Mucosa of gallbladder (tissue), 1 donor: Measurements from ENCODE around the gene GCHFR. TPM values are rescaled to one million over a fixed set of nuclear protein-coding genes. Genes with fewer than 3 reads are reported as not detected.

Experiments used
- DNase-seq: peaks from one replicate; pipeline ENCODE4 v3.0.0-alpha.2; 2020; ENCODE audit warnings: low spot score
- total RNA-seq: library from RNA; stranded (reverse); gene quantifications from one replicate; pipeline ENCODE4 v1.2.1, GENCODE V29; 2021
- donor health status: DM: no; HTN: no; CAD: no.

The GCHFR gene
- 33.1 TPM for total RNA-seq

DNA sequence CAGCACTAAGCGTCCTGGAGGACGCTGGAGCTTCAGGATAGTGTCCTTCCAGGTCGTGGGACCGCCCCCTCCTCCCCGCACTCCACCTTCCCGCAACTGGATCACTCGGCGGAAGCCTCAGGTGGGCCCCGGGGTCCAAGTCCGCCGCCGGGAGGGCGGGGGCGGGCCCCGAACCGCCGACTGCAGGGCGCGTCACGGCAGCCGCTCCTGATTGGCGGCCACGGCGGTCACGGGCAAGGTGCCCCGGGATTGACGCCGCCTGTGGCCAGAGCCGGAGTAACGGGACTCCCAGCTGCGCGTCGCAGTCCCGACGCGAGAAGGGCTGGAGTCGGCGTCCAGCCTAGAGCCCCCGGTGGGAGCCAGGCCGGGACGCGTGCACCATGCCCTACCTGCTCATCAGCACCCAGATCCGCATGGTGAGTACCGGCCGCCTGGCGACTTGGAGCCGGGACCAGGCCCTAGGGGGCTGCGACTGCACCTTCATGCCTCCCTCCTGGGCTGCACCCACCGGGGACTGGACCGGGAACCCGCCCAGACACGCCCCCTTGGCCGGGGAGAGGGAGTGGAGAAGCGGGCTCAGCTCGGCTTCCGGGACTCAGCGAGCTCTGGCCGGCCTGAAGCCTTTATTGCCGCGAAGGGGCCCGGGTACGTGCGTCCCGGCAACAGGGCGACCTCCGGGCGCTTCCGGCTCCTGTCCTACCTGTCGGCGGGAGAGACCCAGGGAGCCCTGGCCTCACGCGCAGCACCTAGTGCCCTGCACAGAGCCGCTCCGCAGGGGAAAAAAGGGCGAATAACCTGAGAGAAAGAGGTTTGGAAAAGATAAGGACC is at the start of gene GCHFR:
Gene GCHFR (plus strand): TSS at position 268 of the 828 bp plus-strand sequence. CDS start 113 bp downstream, at position 381.
- peak; percentile 63 for DNase-seq

DNA sequence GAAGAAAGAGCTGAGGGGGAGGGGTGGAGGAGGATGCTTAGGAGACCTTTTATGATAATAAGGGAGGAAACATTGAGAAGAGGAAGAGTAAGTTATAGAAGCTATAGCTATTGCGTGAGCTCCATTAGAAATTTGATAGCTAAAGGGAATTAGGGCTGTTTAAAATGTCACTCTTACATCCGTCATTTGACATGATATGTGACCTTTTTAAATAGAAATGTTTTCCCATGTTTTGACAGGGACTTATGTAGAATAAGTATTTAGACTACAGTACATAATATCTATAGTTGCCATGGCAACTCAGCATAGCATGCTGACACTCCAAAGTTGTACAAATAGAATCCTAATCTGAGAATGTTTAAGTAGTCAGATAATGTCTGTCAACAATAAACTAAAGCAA is 49.7 kb upstream of the GCHFR start:
- no peak for DNase-seq

DNA sequence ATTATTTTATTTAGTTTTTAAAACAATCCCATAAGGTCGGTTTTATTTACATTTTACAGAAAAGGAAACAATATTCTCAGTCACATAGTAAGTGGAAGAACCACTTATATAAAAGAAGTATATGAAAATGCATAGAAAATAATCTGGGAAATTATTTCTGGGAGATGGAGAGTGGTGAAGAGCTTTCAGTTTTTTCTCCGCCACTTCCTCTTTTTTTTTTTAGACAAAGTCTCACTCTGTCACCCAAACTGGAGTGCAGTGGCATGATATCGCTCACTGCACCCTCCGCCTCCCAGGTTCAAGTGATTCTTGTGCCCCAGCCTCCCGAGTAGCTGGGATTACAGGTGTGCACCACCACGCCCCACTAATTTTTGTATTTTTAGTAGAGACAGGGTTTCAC is 47.7 kb upstream of the GCHFR start:
- DNase-seq = no peak

DNA sequence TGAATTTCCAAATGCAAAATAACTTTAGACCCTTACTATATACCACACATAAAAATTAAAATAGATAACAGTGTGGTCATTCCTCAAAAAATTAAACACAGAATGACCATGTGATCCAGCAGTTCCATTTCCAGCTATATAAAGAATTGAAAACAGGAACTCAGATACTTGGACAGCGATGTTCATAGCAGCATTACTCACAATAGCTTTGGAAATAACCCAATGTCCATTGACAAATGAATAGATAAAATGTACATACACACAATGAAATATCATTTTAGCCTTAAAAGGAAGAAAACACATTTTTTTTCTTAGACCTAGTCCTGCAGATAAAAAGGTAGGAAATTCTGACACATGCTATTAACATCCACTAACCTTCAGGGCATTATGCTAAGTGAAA is 42.2 kb upstream of the GCHFR start:
- DNase-seq = no peak

DNA sequence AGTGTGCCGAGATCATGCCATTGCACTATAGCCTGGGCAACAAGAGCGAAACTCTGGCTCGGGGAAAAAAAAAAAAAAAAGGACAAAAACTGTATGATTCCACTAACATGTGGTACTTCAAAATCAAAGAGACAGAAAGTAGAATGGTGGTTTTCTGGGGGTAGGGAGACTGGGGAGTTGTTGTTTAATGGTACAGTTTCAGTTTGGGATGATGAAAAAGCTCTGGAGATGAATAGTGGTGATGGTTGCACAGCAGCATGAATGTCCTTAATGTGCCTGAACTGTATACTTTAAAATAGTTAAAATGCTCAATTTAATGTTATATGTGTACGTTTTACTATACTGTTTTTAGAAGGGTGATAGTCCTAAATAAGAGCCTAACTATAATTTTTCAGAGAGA is 41.5 kb upstream of the GCHFR start:
- DNase-seq = no peak

DNA sequence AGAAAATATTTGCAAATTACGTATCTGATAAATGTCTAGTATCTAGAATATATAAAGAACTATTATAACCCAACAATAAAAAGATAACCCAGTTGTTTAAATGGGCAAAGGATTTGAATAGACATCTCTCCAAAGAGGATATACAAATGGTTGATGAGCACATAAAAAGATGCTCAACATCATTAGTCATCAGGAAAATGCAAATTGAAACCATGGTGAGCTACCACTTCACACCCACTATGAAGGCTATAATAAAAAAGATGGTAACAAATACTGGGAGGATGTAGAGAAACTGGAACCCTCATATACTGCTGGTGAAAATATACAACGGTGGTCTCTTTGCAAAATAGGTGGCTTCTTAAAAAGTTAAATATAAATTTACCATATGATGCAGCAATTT is 40.9 kb upstream of the GCHFR start:
- no peak for DNase-seq

DNA sequence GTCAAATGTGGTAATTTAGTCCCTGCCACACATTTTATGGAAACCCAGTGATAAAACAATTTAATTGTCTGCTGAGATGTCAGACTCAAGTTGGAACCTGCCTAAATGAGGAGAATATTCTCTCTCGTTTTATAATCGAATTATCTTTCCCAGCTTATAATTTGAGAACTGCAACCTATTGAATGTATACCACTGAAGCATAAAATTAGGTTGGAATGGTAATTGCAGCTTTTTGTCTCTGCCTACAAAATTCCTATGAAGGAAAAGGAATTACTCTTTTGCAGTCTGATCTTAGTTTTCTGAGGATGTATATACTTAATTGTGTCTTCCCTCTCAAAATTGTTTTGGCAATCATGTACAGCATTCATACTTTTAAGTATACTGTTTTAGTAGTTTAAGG is 39.9 kb upstream of the GCHFR start:
- no peak for DNase-seq

DNA sequence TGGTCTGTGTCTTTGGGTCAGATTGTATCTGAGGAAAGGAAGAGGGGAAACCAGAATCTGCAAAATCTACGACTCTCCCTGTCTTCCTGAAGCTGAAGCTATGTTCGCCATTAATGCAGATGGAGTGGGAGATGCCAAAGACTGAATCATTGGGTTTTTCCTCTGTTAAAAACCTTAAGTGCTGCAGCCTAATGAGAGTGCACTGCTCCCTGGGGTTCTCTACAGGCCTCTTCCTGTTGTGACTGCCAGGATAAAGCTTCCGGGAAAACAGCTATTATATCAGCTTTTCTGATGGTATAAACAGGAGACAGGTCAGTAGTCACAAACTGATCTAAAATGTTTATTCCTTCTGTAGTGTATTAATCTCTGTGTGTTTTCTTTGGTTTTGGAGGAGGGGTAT is 32.8 kb upstream of the GCHFR start:
- DNase-seq = no peak

DNA sequence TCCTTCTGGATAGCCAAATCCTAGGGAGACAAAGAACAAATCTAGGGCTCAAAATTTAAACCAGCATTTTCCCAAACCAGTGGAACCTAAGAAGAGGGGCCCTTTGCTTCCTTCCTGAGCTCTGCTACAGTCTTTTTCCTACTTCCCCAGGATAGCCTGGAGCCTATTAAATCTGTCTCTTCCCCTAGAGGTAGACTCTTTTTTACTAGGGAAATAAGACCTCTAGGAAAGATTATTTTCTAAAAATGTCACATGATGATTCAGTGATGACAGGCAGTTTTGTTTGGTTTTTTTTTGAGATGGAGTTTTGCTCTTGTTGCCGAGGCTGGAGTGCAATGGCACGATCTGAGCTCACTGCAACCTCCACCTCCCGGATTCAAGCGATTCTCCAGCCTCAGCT is 27.3 kb upstream of the GCHFR start:
- no peak for DNase-seq

DNA sequence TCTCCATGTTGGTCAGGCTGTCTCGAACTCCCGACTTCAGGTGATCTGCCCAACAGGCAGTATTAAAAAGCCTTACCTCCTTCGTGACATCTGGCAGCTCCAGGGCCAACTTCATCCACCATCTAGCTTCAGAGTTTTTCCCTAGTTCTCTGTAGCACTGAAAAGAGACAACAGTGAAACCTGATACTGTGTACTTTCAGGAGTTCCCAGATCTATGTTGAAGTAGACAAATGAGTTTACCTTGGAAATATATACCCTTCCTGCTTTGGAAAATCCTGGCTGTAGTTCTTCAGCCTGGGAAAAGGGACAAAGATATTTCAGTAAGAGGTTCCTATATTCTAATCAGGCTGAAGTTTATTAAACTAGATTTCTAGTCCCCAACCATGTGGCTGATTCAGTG is 26.8 kb upstream of the GCHFR start:
- no peak for DNase-seq

DNA sequence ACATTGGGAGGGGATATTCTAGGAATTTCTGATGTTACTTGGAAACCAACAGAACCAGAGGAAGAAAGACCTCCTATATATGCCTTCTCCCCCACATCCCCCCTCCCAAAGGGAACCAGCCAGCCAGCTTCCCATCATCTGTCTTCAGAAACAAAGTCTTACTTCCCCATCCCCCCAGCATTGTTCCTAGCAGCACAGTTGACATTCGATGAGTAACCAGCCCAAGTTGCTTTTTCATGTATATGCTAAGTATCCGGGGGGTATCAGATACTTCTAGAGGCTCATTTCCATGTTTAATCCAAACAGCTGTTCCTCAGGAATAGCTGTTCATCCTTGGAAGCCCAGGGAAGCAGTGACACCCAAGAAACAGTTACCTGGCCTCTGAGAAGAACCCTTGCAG is 24.8 kb upstream of the GCHFR start:
- no peak for DNase-seq

DNA sequence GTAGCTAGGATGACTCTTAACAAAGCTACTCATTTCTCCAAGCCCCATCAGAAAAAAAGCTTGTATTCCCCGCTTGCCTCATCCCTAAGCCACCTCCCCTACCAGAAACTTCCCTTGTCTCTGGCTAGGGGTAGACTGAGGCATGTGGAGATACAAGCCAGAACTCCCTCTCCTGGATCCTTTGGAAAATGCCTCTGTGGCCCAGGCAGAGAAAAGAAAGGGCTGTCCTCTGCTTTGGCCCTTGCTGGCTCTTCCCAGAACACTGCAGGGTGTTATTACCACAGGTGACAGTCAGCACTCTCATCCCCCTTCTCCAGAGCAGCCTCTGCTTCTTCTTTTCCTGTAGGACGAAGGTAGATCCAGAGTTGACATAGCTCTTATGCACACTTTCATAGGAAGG is 24.0 kb upstream of the GCHFR start:
- DNase-seq = no peak

DNA sequence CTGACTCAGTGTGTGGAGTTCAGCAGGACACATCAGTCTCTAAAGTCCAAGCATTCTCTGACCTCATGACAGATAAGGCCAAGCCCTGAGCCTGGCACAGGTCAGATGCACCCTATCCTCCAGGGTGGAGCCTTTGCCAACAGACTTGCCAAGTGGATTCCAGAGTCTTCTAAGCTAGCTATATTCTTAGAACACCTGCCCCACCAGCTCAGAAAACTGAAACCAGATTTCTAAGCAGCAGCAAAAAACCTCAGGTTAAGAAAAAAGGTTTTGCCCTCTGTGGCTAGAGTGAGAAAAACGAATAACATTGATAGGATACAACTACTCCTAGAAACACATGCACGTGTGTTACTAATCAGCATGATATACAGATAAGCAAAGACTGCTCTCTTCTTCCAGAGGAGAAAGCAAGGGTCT is 20.4 kb upstream of the GCHFR start:
- no peak for DNase-seq

DNA sequence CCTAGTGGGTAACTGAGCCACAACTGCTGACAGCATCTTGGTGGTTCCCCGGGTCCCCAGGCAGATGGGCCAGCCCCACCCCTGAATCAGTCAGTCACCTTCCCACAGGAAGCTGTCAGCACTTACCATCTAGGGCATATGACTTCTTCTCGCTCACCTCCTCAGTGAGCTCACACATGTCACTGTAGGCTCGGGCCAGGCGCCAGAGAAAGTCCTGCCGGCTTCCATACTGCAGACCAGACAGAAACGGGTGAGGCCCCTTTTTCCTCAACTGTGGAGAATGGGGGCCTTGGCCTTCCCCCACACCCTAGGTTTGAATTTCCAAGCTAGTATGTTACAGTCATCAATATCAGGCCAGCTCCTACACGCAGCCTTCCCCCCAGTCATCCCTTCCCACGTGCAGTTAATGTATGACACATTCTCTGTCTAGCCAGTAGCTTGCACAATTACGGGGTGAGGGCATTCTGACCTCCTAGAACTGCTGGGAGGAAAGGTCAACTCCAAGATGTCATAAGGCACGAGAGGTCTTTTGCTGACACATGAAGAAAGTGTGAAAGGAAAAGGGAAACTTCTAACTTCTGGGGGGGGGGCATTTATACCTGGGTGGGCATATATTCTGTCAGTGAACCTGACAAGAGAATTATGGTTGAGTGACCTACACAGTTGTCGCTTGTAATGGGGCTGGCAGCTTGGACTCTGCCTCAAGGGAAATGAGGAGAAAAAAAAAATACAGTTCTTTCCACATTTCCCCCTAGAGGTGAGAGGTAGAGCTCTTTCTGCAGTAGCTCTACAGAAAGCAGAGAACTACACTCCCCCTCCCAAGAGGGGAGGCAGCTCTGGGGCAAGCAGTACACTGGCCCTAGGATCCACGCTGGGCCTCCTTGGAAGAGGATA is 19.7 kb upstream of the GCHFR start:
- no peak for DNase-seq

DNA sequence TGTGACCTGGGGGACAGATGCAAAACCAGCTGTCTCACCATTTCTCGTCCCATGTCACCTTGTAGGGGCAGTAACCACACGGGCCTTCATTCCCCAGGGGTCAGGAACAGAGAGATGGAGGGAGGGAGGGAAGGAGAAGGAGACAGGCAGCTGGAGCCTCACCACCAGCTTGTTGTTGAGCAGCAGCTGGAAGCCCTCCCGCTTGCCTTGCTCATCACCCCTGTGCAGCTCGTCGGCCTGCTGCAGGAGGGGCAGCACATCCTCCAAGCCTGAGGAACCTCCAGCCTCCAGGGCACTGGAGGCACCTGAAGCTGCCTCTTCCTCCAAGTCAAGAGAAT is 19.1 kb upstream of the GCHFR start:
- DNase-seq = no peak

DNA sequence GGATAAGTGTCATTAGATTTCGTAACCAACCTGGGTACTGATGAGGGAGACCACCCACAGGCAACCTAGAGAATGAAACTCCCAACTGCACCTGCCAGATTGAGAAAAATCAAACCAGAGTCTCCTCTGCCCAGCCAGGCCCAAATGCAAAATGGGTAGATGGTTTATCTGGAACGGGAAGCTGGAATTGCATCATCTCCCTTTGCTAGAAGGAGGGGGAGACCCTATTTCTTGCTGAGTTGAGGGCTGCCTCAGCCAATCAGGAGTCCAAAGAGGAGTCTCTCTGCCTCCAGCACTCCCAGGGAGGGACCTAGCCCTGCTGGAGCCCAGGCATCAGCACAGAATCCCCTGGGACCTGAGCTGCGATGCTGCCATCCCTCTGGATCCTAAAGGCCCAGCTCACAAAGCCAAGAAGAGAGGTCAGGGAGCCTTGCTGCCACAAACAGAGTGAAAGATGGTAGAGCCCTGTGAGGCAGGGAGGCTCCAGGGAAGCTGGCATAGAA is 16.9 kb upstream of the GCHFR start:
- no peak for DNase-seq

DNA sequence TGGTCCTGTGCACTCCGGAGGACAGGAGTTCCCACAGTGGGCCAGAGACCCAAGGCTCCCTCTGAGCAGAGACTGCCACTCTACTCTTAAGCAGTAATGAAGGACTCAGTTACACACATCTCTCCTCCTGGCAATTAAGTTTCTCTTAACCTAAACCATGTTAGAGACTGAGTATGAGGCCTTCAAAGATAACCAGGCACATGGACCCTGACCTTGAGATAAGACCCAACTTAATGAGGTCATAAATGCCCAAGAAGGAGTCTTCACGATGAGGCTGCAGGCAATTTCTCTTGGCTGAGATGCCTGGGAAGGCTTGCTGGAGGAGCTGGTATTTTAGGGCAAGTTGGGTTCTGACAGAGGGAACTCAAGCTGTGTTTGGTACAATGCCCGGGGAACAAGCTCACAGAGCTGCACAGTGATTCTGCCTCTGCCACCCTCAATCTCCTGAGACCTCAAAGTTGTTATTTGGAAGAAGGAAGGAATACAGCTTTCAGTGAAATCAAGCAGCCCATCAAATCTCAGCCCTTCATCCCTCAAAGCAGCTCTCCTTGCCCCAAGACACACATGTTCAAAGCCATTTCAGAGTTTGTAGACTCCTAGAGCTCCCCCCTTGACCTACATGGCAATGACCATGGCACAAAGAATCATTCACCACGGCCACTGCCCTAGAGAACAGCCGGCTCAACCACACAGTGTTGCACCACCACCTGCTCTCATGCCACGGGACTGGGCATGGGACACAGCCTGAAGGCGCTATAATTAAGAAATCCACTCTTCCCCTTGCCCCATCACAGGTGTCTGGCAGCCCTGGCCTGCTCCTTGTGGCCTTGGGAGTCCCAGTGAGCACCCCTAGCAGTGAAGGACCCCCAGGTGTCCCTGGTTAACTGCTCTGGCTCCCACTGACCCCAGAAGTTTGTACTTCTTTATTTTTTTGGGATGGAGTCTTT is 15.9 kb upstream of the GCHFR start:
- DNase-seq = no peak

DNA sequence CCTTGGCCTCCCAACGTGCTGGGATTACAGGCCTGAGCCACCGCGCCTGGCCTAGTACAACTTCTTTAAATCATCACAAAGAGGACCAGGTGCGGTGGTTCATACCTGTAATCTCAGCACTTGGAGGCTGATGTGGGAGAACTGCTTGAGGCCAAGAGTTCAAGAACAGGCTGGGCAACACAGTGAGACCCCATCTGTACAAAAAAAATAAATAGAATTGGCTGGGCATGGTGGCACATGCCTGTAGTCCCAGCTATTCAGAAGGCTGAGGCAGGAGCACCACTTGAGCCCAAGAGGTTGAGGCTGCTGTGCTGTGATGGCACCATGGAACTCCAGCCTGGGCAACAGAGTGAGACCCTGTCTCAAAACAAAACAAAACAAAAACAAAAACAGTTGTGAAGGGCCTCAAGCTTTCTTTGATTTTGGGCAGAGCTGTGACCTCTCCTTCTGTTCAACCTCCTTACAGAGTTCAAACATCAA is 14.7 kb upstream of the GCHFR start:
- no peak for DNase-seq

DNA sequence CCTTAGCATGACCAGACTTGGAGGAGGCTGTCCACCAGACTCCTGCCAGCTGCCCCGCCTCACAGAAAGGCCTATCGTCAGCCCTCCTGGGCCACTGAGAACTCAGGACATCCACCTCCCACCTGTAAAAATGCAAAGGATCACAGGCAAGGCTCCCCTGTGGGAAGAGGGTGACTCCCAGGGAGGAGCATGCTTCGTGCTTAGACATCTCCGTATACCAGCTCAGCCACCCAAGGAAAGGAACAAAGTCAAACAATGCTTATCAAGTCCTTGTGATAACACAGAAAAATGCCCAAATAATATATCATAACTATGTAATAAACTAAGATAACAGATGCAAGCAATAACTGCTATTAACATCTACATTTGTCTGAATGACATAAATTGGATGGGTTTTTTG is 13.0 kb upstream of the GCHFR start:
- no peak for DNase-seq

DNA sequence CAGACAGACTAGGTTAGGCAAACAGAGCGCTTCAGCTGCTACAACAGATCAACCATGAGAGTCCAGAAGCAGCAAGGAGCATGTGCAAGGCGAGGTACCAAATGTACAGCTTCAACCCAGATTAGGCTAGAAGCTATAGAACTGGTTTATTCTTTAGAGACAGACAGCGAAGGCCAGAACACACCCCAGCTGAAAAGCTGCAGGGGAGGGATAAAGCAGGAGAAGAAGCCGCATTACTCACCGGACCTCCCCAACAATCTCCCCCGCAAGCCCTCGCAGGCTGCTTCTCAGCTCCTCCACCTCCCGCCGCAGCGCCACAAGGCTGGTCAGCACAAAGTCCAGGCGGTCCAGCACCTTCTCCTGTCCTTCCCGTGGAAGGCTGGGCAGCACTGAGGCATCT is 12.1 kb upstream of the GCHFR start:
- no peak for DNase-seq

DNA sequence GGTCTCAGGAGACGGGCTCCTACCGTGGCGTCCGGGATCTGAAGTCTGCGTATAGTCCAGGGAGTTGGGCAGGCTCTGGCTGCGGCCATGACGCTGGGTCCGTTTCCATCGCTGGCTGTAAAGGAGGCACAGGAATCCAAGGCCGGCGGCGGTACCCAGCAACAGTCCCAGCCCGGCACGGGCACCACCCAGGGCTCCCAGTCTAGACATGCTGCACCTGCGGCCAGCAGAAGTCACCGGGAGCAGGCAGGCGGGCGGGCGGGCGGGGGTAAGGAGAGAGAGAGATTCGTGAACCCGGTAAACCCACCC is 9.3 kb upstream of the GCHFR start:
- no peak for DNase-seq
